Suprapubic skin (tissue), 4 donors: ENCODE results near the gene ACAA2. TPM values are rescaled to one million over a fixed set of nuclear protein-coding genes. Genes with fewer than 3 reads are reported as not detected.

Source experiments
- DNase-seq, 2 donors: peaks; one replicate each; pipeline ENCODE4 v3.0.0-alpha.2; 2019; ENCODE audit warnings: low spot score in 2 of 2
- H3K27ac ChIP-seq: fragments of 200-600 bp; sonication (generic); one replicate; pipeline ENCODE4 v1.5.1; 2019
- H3K27me3 ChIP-seq: fragments of 200-600 bp; sonication (generic); one replicate; pipeline ENCODE4 v1.5.1; 2019
- H3K36me3 ChIP-seq: fragments of 200-600 bp; sonication (generic); one replicate; pipeline ENCODE4 v1.5.1; 2019
- H3K4me1 ChIP-seq: fragments of 200-600 bp; sonication (generic); one replicate; pipeline ENCODE4 v1.5.1; 2019
- H3K4me3 ChIP-seq: fragments of 200-600 bp; sonication (generic); one replicate; pipeline ENCODE4 v1.5.1; 2019; ENCODE audit warnings: mild to moderate bottlenecking
- H3K9me3 ChIP-seq: fragments of 200-600 bp; sonication (generic); one replicate; pipeline ENCODE4 v1.5.1; 2019
- EP300 ChIP-seq: sonication (generic); formaldehyde crosslinking; IDR thresholded peaks from one replicate; pipeline ENCODE4 v1.6.1; 2017; ENCODE audit warnings: antibody characterized with exemption
- POLR2A ChIP-seq, 2 donors: fragments of 450-650 bp; IDR thresholded peaks; one replicate each; pipeline ENCODE4 v1.6.1; 2017; ENCODE audit warnings: antibody characterized with exemption in 2 of 2, mild to moderate bottlenecking in 2 of 2, moderate library complexity in 2 of 2
- POLR2AphosphoS5 ChIP-seq, 3 donors: sonication (generic); formaldehyde crosslinking; IDR thresholded peaks; one replicate each; pipeline ENCODE4 v1.6.1; 2017; ENCODE audit warnings: antibody characterized with exemption in 3 of 3
- WGBS: methylation state at CpG from one replicate; pipeline ENCODE4 v1.1.5; 2018; 5-methylcytosine and 5-hydroxymethylcytosine counted together
- total RNA-seq, 4 donors: library from RNA; depleted of rRNA; stranded (reverse); fragments of >200 nt; gene quantifications; one replicate each; pipeline ENCODE4 v1.1.0, GENCODE V29; 2016
- TF ChIP-seq, protein P1 (sequence below), 2 donors: fragments of 200-600 bp in 1 of 2; fragments of 450-650 bp in 1 of 2; sonication (generic) in 1 of 2; IDR thresholded peaks; one replicate each; pipeline ENCODE4 v1.5.1; 2016 to 2019; ENCODE audit warnings: antibody characterized with exemption in 2 of 2, mild to moderate bottlenecking in 1 of 2, moderate library complexity in 1 of 2

ACAA2 gene
- total RNA-seq, 4 donors from 2014 or later: 22.0 to 40.6 (median 27.9) TPM

DNA sequence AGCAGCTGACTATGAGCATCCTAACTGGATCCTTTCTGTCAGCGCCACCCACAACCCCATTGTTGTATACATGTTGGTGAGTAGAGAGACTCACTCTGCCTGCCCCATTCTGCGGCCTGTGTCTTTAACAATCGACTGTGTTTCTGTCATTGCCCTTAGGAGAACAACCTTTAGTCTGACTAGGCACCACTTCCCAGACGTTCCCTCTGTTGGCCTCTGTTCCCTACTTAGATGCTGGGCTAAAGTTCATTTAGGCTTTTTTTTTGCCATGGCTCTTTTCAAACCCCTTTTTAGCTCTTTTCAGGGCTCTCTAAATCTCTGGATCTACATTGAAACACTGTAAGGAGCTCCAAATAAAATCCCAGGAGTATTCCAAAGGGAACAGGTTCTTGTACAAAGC, 20.5 kb upstream of the ACAA2 start:
- Histone ChIP-seq H3K27ac (no peak overlapping the region), H3K4me3 (no peak overlapping the region), H3K9me3 (no peaks in the 10 kb centered on the region), H3K36me3 (no peaks in the 10 kb centered on the region), H3K27me3 (no peaks in the 10 kb centered on the region), H3K4me1 (no peaks in the 10 kb centered on the region)
- WGBS: 83% methylated on average over 4 of the region's 4 CpGs
- no peak for DNase-seq
- TF ChIP-seq, protein P1, sequence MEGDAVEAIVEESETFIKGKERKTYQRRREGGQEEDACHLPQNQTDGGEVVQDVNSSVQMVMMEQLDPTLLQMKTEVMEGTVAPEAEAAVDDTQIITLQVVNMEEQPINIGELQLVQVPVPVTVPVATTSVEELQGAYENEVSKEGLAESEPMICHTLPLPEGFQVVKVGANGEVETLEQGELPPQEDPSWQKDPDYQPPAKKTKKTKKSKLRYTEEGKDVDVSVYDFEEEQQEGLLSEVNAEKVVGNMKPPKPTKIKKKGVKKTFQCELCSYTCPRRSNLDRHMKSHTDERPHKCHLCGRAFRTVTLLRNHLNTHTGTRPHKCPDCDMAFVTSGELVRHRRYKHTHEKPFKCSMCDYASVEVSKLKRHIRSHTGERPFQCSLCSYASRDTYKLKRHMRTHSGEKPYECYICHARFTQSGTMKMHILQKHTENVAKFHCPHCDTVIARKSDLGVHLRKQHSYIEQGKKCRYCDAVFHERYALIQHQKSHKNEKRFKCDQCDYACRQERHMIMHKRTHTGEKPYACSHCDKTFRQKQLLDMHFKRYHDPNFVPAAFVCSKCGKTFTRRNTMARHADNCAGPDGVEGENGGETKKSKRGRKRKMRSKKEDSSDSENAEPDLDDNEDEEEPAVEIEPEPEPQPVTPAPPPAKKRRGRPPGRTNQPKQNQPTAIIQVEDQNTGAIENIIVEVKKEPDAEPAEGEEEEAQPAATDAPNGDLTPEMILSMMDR (IDR thresholded peaks at IDR 0.05): no peak
- TF ChIP-seq POLR2A (IDR thresholded peaks at IDR 0.05) (no peak), POLR2AphosphoS5 (IDR thresholded peaks at IDR 0.05) (no peak), EP300 (no peak)

DNA sequence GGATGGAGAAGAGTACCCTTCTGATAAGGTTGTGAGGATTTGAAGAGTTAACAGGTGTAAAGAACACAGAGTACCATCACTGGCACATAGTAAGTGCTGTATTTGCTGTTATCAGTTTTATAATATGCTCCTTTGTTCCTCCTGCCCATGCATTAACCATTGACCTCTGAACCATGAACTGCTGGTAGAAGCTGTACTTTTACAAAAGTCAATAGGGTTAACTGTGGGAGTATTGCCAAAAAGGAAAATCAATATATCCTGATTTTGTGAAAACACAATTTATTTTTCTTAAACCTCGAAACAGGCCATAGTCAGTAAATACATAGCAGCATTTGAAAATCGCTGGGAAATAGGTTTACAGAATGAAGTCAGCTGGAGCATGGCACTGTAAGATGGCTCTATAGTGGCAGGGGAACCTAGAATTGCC, 18.9 kb upstream of the ACAA2 start:
- Histone ChIP-seq H3K36me3 (no peaks in the 10 kb centered on the region), H3K27me3 (no peaks in the 10 kb centered on the region), H3K9me3 (peaks cover 3% of the 10 kb centered on the region), H3K4me3 (no peak overlapping the region), H3K4me1 (no peaks in the 10 kb centered on the region), H3K27ac (no peak overlapping the region)
- TF ChIP-seq POLR2AphosphoS5 (IDR thresholded peaks at IDR 0.05) (no peak), EP300 (no peak), POLR2A (IDR thresholded peaks at IDR 0.05) (no peak)
- TF ChIP-seq, protein P1 (IDR thresholded peaks at IDR 0.05): no peak
- no peak for DNase-seq
- WGBS: 92% methylated on average over 2 of the region's 2 CpGs

DNA sequence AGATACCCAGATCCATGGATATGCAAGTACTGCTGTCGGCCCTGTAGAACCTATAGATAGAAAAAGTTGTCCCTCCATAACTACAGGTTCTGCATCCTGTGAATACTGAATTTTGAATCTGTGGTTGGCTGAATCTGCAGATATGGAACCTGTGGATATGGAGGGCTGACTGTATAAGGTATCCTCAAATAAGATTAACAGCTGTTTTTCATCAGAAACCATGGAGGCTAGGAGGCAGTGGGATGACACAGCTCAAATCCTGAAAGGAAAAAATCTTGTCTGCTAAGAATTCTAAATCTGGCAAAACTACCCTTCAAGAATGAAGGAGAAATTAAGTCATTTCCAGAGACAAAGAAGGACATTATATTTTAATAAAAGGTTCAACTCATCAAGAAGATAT, 14.7 kb upstream of the ACAA2 start:
- H3K4me3 ChIP-seq: no peak overlapping the region
- no peaks in the 10 kb centered on the region for H3K27me3 ChIP-seq
- no peak for DNase-seq
- no peak overlapping the region for H3K27ac ChIP-seq
- no peaks in the 10 kb centered on the region for H3K4me1 ChIP-seq
- WGBS: 100% methylated on average over 1 of the region's 1 CpG
- no peaks in the 10 kb centered on the region for H3K36me3 ChIP-seq
- peaks cover 6% of the 10 kb centered on the region for H3K9me3 ChIP-seq
- TF ChIP-seq POLR2A (IDR thresholded peaks at IDR 0.05) (no peak), EP300 (no peak)
- TF ChIP-seq, protein P1 (IDR thresholded peaks at IDR 0.05): no peak

DNA sequence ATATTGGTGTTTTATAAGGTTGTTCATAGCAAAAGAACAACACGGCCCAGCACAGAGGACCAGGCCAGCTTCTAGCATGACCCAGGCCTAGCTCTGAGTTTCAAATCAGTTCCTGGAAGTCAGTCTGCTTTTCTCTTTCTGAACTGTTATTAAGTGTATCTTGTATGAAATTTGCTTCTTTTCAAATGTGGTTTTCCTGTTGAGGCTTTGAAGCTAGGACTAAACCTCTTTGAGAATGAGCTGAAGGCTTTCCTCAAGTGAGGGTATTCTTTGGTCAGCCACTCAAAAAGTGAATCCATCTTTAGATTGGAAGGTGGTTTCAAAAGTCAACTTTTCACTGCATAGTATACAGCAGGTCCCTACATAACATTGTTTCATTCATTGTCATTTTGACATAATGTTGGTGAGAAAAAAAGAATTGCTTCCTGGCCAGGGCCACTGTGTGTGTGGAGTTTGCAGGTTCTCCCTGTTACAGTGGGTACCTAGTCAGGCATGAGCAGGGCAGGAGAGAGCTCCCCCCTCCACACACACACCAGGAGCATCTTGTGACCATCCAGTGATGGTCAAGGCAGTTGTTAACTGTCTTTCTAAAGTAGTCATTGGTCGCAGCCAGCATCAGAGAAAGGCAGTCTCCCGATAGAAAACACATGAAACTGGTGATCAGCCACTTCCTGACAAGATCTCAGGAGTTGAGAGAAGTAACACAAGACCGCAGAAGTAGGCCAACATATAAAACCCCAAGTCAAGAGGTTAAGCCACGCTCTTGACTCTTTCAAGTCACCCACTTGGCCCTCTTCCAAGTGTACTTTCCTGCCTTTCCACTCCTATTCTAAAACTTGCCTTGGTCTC, 6.7 kb upstream of the ACAA2 start:
- WGBS: 87% methylated on average over 5 of the region's 5 CpGs
- DNase-seq: no peak
- H3K27me3 ChIP-seq: no peaks in the 10 kb centered on the region
- no peaks in the 10 kb centered on the region for H3K4me1 ChIP-seq
- H3K4me3 ChIP-seq: no peak overlapping the region
- no peaks in the 10 kb centered on the region for H3K9me3 ChIP-seq
- H3K27ac ChIP-seq: no peak overlapping the region
- H3K36me3 ChIP-seq: no peaks in the 10 kb centered on the region
- no peak for TF ChIP-seq POLR2A (IDR thresholded peaks at IDR 0.05)
- no peak for TF ChIP-seq EP300
- TF ChIP-seq, protein P1 (IDR thresholded peaks at IDR 0.05): no peak
- no peak for TF ChIP-seq POLR2AphosphoS5 (IDR thresholded peaks at IDR 0.05)

DNA sequence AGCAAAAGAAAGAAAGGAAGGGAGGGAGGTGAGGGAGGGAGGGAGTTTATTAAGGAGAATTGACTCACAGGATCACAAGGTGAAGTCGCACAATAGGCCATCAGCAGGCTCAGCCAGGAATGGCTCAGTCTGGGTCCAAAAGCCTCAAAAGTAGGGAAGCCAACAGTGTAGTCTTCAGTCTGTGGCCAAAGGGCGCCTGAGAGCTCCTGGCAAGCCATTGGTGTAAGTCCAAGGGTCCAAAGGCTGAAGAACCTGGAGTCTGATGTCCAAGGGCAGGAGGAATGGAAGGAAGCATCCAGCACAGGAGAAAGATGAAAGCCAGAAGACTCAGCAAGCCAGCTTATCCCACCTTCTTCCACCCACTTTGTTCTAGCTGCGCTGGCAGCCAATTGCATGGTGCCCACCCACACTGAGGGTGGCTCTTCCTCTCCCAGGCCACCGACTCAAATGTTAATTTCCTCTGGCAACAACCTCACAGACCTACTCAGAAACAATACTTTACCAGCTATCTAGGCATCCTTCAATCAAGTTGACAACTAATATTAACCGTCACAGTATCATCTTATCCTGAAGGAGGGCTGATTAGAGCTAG, 5.8 kb upstream of the ACAA2 start:
- DNase-seq: no peak
- TF ChIP-seq, protein P1 (IDR thresholded peaks at IDR 0.05): no peak
- TF ChIP-seq POLR2AphosphoS5 (IDR thresholded peaks at IDR 0.05): no peak
- TF ChIP-seq EP300: no peak
- TF ChIP-seq POLR2A (IDR thresholded peaks at IDR 0.05): no peak
- 81% methylated on average over 5 of the region's 5 CpGs for WGBS

More for the DNA sequence above, 5.8 kb upstream of the ACAA2 start:
- no peaks in the 10 kb centered on the region for H3K36me3 ChIP-seq
- no peaks in the 10 kb centered on the region for H3K9me3 ChIP-seq
- peaks cover 6% of the 10 kb centered on the region for H3K4me1 ChIP-seq
- H3K27me3 ChIP-seq: no peaks in the 10 kb centered on the region
- H3K4me3 ChIP-seq: no peak overlapping the region
- H3K27ac ChIP-seq: no peak overlapping the region
